Neural cell (in vitro differentiated cells): ENCODE results near the gene SPEG. TPM values are rescaled to one million over a fixed set of nuclear protein-coding genes. Genes with fewer than 3 reads are reported as not detected.

ENCODE experiments used
- H2AFZ ChIP-seq: fragments of 200-600, 300-800 bp; sonication (generic), shearing (Covaris generic); 2 replicates; pipeline ENCODE4 v1.6.0; 2014; ENCODE audit warnings: low read depth, mild to moderate bottlenecking, antibody characterized with exemption, low read length, moderate library complexity
- H3F3A ChIP-seq: fragments of 200-600 bp; shearing (Covaris generic); 2 replicates; pipeline ENCODE4 v1.6.1; 2016; ENCODE audit warnings: mild to moderate bottlenecking, moderate library complexity, mixed read lengths, antibody characterized with exemption, low read length; ENCODE audit not compliant: insufficient read depth, poor library complexity, severe bottlenecking
- H3K27ac ChIP-seq: fragments of 200-600, 300-800 bp; sonication (generic), shearing (Covaris generic); 2 replicates; pipeline ENCODE4 v1.5.1; 2014; ENCODE audit warnings: mild to moderate bottlenecking, low read length, moderate library complexity
- H3K27me3 ChIP-seq: fragments of 300-800, 200-600 bp; sonication (generic), shearing (Covaris generic); 2 replicates; pipeline ENCODE4 v1.6.0; 2014; ENCODE audit warnings: mild to moderate bottlenecking, low read depth, low read length, moderate library complexity; ENCODE audit not compliant: insufficient read depth
- H3K36me3 ChIP-seq: fragments of 300-800, 200-600 bp; sonication (generic), shearing (Covaris generic); 2 replicates; pipeline ENCODE4 v1.5.1; 2014; ENCODE audit warnings: mild to moderate bottlenecking, antibody characterized with exemption, low read length, moderate library complexity; ENCODE audit not compliant: insufficient read depth
- H3K4me2 ChIP-seq: fragments of 300-800, 200-600 bp; sonication (generic), shearing (Covaris generic); 2 replicates; pipeline ENCODE4 v1.6.0; 2014; ENCODE audit warnings: mild to moderate bottlenecking, low read length
- H3K4me3 ChIP-seq: fragments of 300-800, 200-600 bp; sonication (generic), shearing (Covaris generic); 2 replicates; pipeline ENCODE4 v1.5.1; 2014; ENCODE audit warnings: mild to moderate bottlenecking, low read length, moderate library complexity
- H3K79me2 ChIP-seq: fragments of 200-600 bp; shearing (Covaris generic); replicated peaks from 2 replicates; pipeline ENCODE4 v1.6.0; 2014; ENCODE audit warnings: mild to moderate bottlenecking, low read length, moderate library complexity; ENCODE audit not compliant: insufficient read depth
- H3K9ac ChIP-seq: fragments of 300-800, 200-600 bp; sonication (generic), shearing (Covaris generic); 2 replicates; pipeline ENCODE4 v1.6.1; 2016; ENCODE audit warnings: mild to moderate bottlenecking, low read length, mixed read lengths
- H3K9me2 ChIP-seq: fragments of 200-600 bp; shearing (Covaris generic); 2 replicates; pipeline ENCODE4 v1.6.1; 2016; ENCODE audit warnings: mild to moderate bottlenecking, low read length, mixed read lengths; ENCODE audit not compliant: insufficient read depth
- H3K9me3 ChIP-seq: fragments of 200-600, 300-800 bp; sonication (generic), shearing (Covaris generic); 2 replicates; pipeline ENCODE4 v1.6.1; 2016; ENCODE audit warnings: mild to moderate bottlenecking, mixed run types, low read length, moderate library complexity, mixed read lengths
- H4K20me1 ChIP-seq: fragments of 200-600 bp; shearing (Covaris generic); 2 replicates; pipeline ENCODE4 v1.6.1; 2016; ENCODE audit warnings: mild to moderate bottlenecking, mixed run types; ENCODE audit not compliant: insufficient read depth
- EP300 ChIP-seq: fragments of 450-650 bp; conservative IDR thresholded peaks from 2 replicates; pipeline ENCODE4 v1.6.1; 2014; ENCODE audit warnings: antibody characterized with exemption, mild to moderate bottlenecking, moderate library complexity; ENCODE audit not compliant: poor library complexity, severe bottlenecking
- MXI1 ChIP-seq: fragments of 450-650 bp; conservative IDR thresholded peaks from 2 replicates; pipeline ENCODE4 v1.6.1; 2014; ENCODE audit warnings: antibody characterized with exemption, mild to moderate bottlenecking; ENCODE audit not compliant: poor library complexity, severe bottlenecking
- POLR2AphosphoS5 ChIP-seq: IDR thresholded peaks from 2 replicates; pipeline ENCODE4 v1.6.1; 2012
- polyA plus RNA-seq: library from polyadenylated mRNA; depleted of rRNA; stranded (reverse); fragments of >200 nt; gene quantifications from 2 replicates; pipeline ENCODE4 v1.2.3, GENCODE V29; 2014
- TF ChIP-seq, protein P1 (sequence below): fragments of 450-650 bp; IDR thresholded peaks from 2 replicates; pipeline ENCODE4 v1.5.1; 2014; ENCODE audit warnings: antibody characterized with exemption, mild to moderate bottlenecking, moderate library complexity; ENCODE audit not compliant: poor library complexity, severe bottlenecking
- TF ChIP-seq, protein P2 (sequence below): IDR thresholded peaks from 2 replicates; pipeline ENCODE4 v1.6.1; 2012; ENCODE audit warnings: borderline replicate concordance

Gene SPEG
- polyA plus RNA-seq, 1 donor from 2014 or later = 58.3 TPM

DNA sequence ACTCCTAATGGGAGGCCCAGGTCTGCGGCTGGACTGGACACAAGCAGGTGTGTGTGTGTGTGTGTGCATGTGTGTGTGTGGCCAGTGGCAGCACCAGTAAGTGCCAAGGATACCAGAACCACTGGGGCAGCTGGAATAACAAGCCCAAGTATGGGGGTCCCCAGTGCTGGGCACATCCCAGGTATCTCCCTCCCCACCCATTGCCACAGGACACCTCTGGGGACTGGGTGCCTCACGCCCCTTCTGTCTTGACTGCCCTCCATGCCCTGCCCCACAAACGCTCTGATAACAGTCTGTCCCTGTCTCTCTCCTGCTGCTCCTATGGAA lies 9.0 kb downstream of the SPEG start:
- Histone ChIP-seq H2AFZ (no peak overlapping the region), H3K79me2 (no peaks in the 10 kb centered on the region), H3K27me3 (peaks cover 15% of the 10 kb centered on the region), H3K36me3 (no peaks in the 10 kb centered on the region), H3K9me3 (no peaks in the 10 kb centered on the region), H3K9me2 (no peaks in the 10 kb centered on the region), H3F3A (no peaks in the 10 kb centered on the region), H4K20me1 (no peaks in the 10 kb centered on the region), H3K4me3 (no peak overlapping the region), H3K27ac (no peak overlapping the region), H3K4me2 (no peak overlapping the region), H3K9ac (no peak overlapping the region)
- no peak for TF ChIP-seq MXI1
- TF ChIP-seq, protein P1, sequence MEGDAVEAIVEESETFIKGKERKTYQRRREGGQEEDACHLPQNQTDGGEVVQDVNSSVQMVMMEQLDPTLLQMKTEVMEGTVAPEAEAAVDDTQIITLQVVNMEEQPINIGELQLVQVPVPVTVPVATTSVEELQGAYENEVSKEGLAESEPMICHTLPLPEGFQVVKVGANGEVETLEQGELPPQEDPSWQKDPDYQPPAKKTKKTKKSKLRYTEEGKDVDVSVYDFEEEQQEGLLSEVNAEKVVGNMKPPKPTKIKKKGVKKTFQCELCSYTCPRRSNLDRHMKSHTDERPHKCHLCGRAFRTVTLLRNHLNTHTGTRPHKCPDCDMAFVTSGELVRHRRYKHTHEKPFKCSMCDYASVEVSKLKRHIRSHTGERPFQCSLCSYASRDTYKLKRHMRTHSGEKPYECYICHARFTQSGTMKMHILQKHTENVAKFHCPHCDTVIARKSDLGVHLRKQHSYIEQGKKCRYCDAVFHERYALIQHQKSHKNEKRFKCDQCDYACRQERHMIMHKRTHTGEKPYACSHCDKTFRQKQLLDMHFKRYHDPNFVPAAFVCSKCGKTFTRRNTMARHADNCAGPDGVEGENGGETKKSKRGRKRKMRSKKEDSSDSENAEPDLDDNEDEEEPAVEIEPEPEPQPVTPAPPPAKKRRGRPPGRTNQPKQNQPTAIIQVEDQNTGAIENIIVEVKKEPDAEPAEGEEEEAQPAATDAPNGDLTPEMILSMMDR = no peak
- no peak for TF ChIP-seq EP300

DNA sequence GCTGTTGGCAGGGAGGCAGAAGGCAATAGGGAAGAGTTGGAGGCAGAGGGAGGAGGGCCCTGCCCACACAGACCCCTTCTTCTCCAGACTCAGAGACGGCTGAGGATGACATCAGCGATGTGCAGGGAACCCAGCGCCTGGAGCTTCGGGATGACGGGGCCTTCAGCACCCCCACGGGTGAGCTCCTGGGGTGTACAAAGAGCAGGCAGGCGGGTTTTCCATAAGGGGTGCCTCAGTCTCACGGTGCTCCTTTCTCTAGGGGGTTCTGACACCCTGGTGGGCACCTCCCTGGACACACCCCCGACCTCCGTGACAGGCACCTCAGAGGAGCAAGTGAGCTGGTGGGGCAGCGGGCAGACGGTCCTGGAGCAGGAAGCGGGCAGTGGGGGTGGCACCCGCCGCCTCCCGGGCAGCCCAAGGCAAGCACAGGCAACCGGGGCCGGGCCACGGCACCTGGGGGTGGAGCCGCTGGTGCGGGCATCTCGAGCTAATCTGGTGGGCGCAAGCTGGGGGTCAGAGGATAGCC lies 10.0 kb downstream of the SPEG start:
- H3K9me3 ChIP-seq = no peaks in the 10 kb centered on the region
- no peaks in the 10 kb centered on the region for H3K79me2 ChIP-seq
- no peak overlapping the region for H3K27ac ChIP-seq
- H3F3A ChIP-seq = no peaks in the 10 kb centered on the region
- H3K4me2 ChIP-seq = no peak overlapping the region
- H2AFZ ChIP-seq = no peak overlapping the region
- H3K27me3 ChIP-seq = peaks cover 16% of the 10 kb centered on the region
- no peaks in the 10 kb centered on the region for H3K36me3 ChIP-seq
- H3K4me3 ChIP-seq = no peak overlapping the region
- no peak overlapping the region for H3K9ac ChIP-seq
- H3K9me2 ChIP-seq = no peaks in the 10 kb centered on the region
- TF ChIP-seq, protein P2, sequence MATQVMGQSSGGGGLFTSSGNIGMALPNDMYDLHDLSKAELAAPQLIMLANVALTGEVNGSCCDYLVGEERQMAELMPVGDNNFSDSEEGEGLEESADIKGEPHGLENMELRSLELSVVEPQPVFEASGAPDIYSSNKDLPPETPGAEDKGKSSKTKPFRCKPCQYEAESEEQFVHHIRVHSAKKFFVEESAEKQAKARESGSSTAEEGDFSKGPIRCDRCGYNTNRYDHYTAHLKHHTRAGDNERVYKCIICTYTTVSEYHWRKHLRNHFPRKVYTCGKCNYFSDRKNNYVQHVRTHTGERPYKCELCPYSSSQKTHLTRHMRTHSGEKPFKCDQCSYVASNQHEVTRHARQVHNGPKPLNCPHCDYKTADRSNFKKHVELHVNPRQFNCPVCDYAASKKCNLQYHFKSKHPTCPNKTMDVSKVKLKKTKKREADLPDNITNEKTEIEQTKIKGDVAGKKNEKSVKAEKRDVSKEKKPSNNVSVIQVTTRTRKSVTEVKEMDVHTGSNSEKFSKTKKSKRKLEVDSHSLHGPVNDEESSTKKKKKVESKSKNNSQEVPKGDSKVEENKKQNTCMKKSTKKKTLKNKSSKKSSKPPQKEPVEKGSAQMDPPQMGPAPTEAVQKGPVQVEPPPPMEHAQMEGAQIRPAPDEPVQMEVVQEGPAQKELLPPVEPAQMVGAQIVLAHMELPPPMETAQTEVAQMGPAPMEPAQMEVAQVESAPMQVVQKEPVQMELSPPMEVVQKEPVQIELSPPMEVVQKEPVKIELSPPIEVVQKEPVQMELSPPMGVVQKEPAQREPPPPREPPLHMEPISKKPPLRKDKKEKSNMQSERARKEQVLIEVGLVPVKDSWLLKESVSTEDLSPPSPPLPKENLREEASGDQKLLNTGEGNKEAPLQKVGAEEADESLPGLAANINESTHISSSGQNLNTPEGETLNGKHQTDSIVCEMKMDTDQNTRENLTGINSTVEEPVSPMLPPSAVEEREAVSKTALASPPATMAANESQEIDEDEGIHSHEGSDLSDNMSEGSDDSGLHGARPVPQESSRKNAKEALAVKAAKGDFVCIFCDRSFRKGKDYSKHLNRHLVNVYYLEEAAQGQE = no peak
- no peak for TF ChIP-seq POLR2AphosphoS5
- no peaks in the 10 kb centered on the region for H4K20me1 ChIP-seq

DNA sequence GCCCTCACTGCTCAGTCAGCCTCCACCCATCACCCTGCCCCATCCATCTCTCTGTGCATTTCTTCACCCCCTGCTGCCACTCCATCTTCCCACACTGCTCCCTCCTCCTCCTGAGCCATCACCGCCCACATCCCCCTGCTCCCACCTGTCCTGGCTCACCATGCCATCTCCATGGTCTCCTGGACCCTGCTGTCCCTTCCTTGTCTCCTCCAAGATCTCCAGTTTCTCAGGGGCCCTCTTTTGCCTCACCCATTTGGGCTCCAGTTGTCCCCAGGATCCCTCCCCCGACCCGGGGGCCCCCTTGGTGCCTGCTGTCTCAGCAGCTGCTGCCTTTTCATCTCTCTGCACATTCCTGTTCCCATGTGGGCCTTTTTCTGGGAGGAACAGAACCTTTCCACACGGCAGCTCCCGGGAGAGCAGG lies 10.6 kb downstream of the SPEG start:
- Histone ChIP-seq H3K9me3 (no peaks in the 10 kb centered on the region), H3K27ac (no peak overlapping the region), H3F3A (no peaks in the 10 kb centered on the region), H3K36me3 (no peaks in the 10 kb centered on the region), H3K9me2 (no peaks in the 10 kb centered on the region), H3K4me2 (no peak overlapping the region), H3K9ac (peak overlapping the region; percentile 56), H3K4me3 (peak overlapping the region; percentile 53), H2AFZ (no peak overlapping the region), H3K79me2 (no peaks in the 10 kb centered on the region), H3K27me3 (peaks cover 16% of the 10 kb centered on the region), H4K20me1 (no peaks in the 10 kb centered on the region)
- no peak for TF ChIP-seq EP300
